ENCODE data around the gene BCOR. TPM values are rescaled to one million over a fixed set of nuclear protein-coding genes. Genes with fewer than 3 reads are reported as not detected.

Gene BCOR
- total and polyA plus RNA-seq, 2 of the 4 experiments (the other 2 are of a cell fraction) = 7.5 to 9.0 TPM

GRCh38 chrX:40088299-40088625 is 9.5 kb downstream of the BCOR start:
- Histone ChIP-seq H4K8ac (ENCODE audit: low read depth in 2 of 2, low read length in 2 of 2) (peak overlapping the region in 1 of 2 experiments; percentile 43; a peak in 1 of 4 replicates), H2BK20ac (ENCODE audit: low read depth, low read length) (peak overlapping the region; percentile 76; the same call in 1 of the 2 replicates), H3K9ac (ENCODE audit: low read depth, low read length) (peak overlapping the region; percentile 23; the same call in 1 of the 2 replicates), H3K4me2 (ENCODE audit: low read depth, low read length) (peak overlapping the region; percentile 68), H3K23ac (ENCODE audit: low read depth, low read length) (peak overlapping the region; percentile 75), H3K18ac (ENCODE audit: low read depth, low read length) (peak overlapping the region; percentile 65), H4K91ac (ENCODE audit: insufficient read depth, low read depth, low read length) (peak overlapping the region; percentile 85), H4K5ac (ENCODE audit: low read depth, low read length) (peak overlapping the region; percentile 52), H2BK120ac (ENCODE audit: low read depth, low read length) (peak overlapping the region; percentile 85), H3K9me1 (ENCODE audit: insufficient read depth, low read length) (peaks cover 14% of the 10 kb centered on the region), H3K36me3 (ENCODE audit: control insufficient read depth, insufficient read depth, low read length) (no peaks in the 10 kb centered on the region), H3K27me3 (ENCODE audit: control insufficient read depth, insufficient read depth, low read length) (no peaks in the 10 kb centered on the region; the same call in 1 of the 2 replicates), H2AFZ (replicated peaks; ENCODE audit: low read length, poor library complexity) (no peak overlapping the region), H2AK5ac (ENCODE audit: low read depth, low read length) (peak overlapping the region; percentile 26; the same call in 1 of the 2 replicates), H4K20me1 (ENCODE audit: insufficient read depth, low read length) (peaks cover 36% of the 10 kb centered on the region), H3K4ac (ENCODE audit: low read depth, low read length) (peak overlapping the region; percentile 83), H2BK15ac (ENCODE audit: low read depth, low read length) (peak overlapping the region; percentile 37; the same call in 1 of the 3 replicates), H3K4me1 (ENCODE audit: control insufficient read depth, insufficient read depth, low read length) (peaks cover 22% of the 10 kb centered on the region), H3K4me3 (ENCODE audit: insufficient read depth, low read depth, low read length) (no peak overlapping the region), H2BK5ac (ENCODE audit: low read depth, low read length, poor library complexity, severe bottlenecking) (peak overlapping the region; percentile 83), H3K27ac (ENCODE audit: insufficient read depth, low read length) (peak overlapping the region; percentile 81), H3K79me1 (ENCODE audit: low read depth in 1 of 2, low read length in 2 of 2) (peaks cover 10 to 45% of the 10 kb centered on the region in 2 experiments; a peak in 3 of 4 replicates), H3K56ac (ENCODE audit: extremely low read depth, insufficient read depth, low read length) (peak overlapping the region; percentile 8; the same call in 1 of the 2 replicates), H3K9me3 (ENCODE audit: control insufficient read depth, insufficient read depth, low read length) (no peaks in the 10 kb centered on the region), H3K14ac (replicated peaks; ENCODE audit: low read depth, low read length) (peak overlapping the region; percentile 64), H2AK9ac (replicated peaks; ENCODE audit: low read depth, low read length, poor library complexity) (peak overlapping the region; percentile 17)
- ATAC-seq (ENCODE audit: low read depth) (no peak), DNase-seq (no peak)
- TF ChIP-seq RFX5 (IDR thresholded peaks at IDR 0.05; ENCODE audit: low read depth, low read length) (no peak), BHLHE40 (IDR thresholded peaks at IDR 0.05; ENCODE audit: low read depth, low read length) (no peak), CHD1 (IDR thresholded peaks at IDR 0.05; ENCODE audit: low read depth, low read length) (no peak), CTCF (conservative IDR thresholded peaks at IDR 0.05; ENCODE audit: low read depth, low read length) (no peak), MXI1 (IDR thresholded peaks at IDR 0.05; ENCODE audit: borderline replicate concordance, low read depth, low read length) (no peak), RAD21 (IDR thresholded peaks at IDR 0.05; ENCODE audit: low read length) (no peak), FOS (IDR thresholded peaks at IDR 0.05; ENCODE audit: low read depth, low read length) (no peak), NFE2L2 (IDR thresholded peaks at IDR 0.05; ENCODE audit: low read depth, low read length) (no peak), ELK1 (IDR thresholded peaks at IDR 0.05; ENCODE audit: borderline replicate concordance, low read depth, low read length) (no peak), RCOR1 (IDR thresholded peaks at IDR 0.05; ENCODE audit: insufficient replicate concordance, low read length) (no peak), POLR2A (IDR thresholded peaks at IDR 0.05; ENCODE audit: low read depth, low read length) (no peak), MAZ (IDR thresholded peaks at IDR 0.05; ENCODE audit: borderline replicate concordance, low read depth, low read length) (no peak), CEBPB (IDR thresholded peaks at IDR 0.05; ENCODE audit: low read depth, low read length) (no peak), MAFK (IDR thresholded peaks at IDR 0.05; ENCODE audit: low read depth, low read length) (no peak), SMC3 (IDR thresholded peaks at IDR 0.05; ENCODE audit: low read depth, low read length) (no peak)
- intact Hi-C loops (cut with micrococcal nuclease) = loop anchor here (5.0 kb wide), 4 partner anchors 76 to 1286 kb away; partner anchors contain the start of gene MID1IP1
- dilution Hi-C loops (cut with HindIII; ENCODE audit: low sequenced_read_pairs, unreplicated experiment) = no loop called here
- CTCF ChIA-PET = interaction anchor here (1.4 kb wide), 1 partner anchor 8 kb away, joined by 5 read pairs; no protein-coding TSS in a partner anchor
- in situ Hi-C loops (cut with MboI; ENCODE audit: low sequenced_read_pairs) = loop anchor here (10.0 kb wide), 2 partner anchors 273 to 353 kb away; no protein-coding TSS in a partner anchor
- BruUV-seq (replicated peaks) = no TSS peak
- WGBS, 2 experiments (ENCODE audit: extremely low coverage in 2 of 2, insufficient read length in 1 of 2) = no CpG with 5 or more reads among the region's 5 CpGs
- POLR2A ChIA-PET (ENCODE audit: unreplicated experiment) = interaction anchor here (0.6 kb wide), 1 partner anchor 240 kb away, joined by 4 read pairs; no protein-coding TSS in a partner anchor
